Middle frontal gyrus (tissue), 1 donor: ENCODE results near the gene HDGF.
A peak's percentile ranks its signal among the peaks of the same experiment; 100 is the strongest.

ENCODE experiments used
- DNase-seq: peaks from one replicate; pipeline ENCODE4 v3.0.0-alpha.2; 2015; ENCODE audit warnings: low spot score; ENCODE audit errors: extremely low spot score

The HDGF gene

DNA sequence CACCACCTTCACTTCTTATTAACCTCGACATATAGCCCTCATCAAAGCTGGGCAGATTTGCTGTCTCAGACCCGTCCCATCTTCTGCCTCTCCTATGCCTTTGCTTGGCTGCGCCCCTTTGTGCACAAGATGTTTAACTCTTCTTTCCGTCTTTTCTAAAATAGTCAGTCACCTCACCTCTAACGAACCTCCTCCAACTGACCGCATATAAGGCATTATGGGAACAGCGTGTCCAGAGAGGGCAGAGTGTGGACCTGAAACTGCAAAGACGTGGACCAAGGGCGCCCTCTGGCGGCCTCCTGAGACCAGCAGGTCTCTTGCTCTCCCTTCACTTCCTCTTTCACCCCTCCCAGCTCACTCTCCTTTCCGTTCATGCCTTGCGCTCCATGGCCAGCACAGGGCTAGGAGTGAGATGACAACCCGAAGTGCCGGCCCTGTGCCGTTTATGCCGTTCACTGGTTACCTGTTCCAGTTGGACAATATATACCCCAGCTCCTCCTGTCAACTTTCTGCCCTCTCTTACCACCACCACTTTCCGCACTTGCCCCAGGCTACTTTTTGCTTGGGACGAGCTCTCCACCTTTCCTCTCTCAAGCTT lies 25.7 kb downstream of the HDGF start:
- peak; percentile 74 for DNase-seq

DNA sequence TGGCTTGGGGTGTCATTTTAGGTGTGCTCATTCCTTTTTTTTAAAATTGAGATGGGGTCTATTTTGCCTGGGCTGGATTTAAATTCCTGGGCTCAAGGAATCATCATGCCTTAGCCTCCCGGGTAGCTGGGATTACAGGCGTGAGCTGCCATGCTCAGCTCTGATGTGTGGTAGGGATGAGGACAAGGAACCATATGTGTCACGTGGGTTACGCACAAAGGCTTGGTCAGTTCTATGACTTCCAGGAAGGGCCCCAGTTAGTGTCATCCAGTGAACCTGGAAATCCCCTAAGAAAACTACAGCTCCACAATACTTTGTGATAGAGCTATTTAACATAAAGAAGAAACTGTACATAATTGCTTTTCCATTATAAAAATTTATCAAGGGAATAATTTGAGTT lies 29.9 kb downstream of the HDGF start:
- DNase-seq = no peak

DNA sequence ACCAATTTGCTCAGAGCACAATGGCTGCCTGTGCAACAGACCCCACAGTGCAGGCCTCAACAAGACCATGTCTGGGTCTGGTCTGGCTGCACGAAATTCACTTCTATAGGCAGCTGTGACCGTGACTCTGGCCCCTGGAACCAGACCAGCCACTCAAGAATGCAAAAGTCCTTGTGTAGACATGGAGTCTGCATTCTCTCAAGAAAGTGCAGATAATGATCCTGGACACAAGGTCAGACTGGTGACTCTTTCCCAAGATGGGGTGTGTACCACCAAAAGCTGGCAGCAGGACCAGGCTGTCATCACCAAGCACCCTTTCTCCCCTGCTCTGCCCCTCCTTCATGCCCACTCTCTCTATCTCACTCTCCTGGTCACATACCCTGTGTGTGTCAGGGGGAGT lies 30.3 kb downstream of the HDGF start:
- DNase-seq = no peak

DNA sequence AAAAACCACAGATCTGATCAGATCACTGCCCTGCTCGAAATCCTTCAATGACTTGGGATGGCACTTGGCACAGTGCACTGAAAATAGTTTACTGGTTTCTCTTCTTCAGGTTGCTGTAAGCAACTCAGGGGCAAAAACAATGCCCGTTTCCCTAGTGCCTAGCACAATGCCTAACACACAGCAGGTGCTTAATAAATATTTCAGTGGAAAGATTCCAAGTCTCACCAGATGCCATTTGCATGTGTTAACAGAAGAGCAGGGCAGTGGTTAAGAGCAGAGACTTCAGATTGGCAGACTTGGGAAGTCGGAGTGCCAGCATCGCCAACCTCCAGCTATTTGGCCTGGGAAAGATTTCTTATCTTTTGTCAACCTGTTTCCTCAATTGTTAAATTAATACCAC lies 34.1 kb downstream of the HDGF start:
- DNase-seq = no peak

DNA sequence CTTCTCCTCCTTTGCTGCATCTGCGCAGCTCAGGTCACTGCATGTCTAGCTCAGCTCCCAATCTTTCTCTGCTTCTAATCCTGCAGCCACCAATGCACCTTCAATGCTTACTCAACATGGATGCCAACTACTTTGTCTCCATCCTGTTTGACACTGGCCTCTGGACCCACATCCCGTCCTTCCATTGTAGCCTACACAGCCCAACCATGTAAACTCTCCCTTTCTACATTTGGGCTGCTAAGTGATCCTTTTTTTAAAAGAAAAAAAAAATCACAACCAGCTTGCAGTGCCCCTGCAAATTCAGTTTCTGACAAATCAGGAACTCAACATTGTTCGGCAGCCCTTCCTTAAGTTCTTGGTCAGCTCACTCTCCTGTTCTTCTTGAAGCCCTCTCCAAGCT lies 36.6 kb downstream of the HDGF start:
- no peak for DNase-seq

DNA sequence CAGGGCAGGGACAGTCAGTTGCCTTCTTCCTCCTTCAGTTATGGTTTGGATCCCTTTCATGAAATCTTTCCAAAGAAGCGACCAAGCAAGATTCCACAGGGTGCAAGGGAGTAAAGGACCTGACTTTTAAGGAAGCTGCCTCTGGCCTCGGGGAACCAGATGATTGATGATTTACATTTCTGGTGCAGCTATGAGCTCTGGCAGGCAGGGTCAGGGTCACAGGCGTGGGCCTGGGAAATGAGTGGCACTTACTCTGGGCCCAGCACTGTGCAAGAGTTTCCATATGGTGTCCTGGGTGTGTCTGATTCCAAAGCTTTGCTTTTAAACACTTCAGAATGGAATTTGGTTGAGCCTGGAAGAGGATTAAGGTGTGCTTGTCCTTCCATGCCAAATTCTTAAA lies 38.8 kb downstream of the HDGF start:
- DNase-seq = no peak

DNA sequence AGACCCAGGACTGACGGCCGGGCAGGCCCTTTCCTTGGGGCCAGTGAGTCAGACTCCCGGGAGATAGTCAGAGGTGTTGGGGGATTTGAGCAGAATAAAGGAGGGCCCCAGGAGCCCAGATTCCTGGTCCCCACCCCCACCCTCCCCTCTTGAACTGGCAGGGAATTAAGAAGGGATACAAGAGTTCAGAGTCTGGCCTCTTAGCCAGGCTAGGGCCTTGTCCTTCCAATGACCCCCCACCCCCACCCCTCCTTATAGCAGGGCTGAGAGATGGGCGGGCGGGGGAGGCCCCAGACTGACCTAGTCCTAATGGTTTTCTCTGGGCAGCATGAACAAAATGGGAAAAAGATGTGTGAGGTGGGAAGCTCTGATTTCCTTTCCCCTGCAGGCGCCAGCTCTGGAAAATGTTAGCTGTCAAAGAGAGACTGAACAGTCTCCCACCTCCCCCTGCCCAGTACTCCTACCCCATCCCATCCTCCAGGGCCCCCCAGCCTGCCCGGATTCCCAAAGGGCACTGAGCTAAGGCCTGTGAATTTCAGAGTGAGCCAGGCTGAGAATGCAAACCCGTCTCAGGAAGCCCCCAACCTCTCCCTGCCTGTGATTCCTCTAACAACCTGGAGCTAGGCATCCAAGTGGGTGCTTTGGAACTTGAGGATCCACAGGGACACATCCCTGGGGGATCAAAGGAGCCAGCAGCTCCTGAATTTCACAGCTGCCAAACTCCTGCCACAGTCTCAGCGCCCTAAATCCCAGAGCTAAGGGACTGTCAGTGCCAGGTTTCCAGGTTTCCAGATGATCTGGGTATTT lies 40.3 kb downstream of the HDGF start:
- no peak for DNase-seq

DNA sequence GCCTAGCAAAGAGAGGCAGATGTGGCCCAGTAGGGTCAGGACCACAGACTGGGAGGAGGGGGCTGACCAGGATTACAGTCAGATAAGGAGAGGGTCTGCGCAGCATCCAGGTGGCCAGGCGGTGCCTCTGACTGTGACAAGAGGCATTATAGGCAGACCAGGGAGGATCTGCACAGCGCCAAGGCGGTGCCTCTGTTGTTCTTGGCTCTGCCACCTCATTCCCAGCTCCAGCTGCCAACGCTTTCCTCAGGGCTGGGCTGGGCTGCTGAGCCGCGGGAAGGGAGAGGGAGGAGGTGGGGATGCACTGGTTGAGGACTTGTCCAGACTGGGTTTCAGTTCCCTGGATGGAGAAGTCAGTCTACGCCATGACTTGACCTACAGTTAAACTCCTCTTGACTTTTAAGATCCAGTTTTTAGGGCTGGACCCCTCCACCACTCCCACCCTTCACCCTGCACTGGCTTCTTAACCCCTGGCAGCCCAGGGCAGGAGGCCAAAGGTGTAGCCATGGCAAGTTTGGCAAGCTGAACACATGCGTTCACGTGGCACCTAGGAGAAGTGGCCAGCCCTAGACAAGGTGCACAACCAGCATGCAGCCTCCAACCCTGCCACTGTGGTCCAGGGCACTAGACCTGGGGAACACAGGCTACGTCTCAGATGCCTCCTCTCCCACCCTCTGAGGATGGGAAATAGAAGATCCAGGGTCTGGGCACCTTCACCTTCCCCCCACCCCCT lies 41.6 kb downstream of the HDGF start:
- peak; percentile 59 for DNase-seq

DNA sequence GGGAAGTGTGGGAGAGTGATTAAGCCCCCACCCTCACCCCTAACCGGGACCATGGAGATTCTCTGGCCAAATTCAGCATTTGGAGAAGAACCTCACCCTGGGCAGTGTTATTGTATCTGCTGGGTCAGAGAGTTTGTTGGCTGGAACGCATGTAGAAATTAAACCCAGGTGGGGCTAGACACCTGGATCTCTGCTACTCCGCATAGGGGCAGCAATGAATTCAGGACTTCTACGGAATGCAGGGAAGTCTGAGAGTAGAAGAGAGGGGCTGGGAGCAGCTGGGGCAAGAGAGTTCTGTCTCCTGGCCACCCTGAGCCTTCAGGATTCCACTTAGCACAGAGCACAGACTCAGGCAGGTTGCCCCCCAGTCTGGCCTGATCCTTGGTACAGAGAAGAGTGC lies 42.4 kb downstream of the HDGF start:
- no peak for DNase-seq

DNA sequence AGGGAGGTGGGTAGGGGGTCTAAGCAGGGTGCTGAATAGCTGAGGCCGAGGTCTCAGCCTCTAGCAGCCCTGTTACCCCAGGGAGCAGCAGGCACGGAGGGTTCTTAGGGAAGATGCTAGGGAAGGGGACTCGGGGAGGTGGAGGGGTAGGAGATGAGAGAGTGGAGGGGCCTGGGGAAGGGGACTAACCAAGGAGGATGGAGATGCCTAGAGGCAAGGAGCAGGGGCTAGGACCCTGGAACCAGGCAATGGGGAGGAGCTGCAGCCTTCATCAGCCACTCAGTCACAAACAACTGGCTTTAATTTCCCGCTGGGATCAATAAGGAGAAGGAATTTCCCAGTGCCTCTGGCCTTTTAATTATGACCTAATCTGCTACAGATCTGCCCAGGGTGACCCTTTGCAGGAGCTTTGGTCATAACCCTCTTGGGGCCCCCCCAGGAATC lies 43.2 kb downstream of the HDGF start:
- DNase-seq = no peak

DNA sequence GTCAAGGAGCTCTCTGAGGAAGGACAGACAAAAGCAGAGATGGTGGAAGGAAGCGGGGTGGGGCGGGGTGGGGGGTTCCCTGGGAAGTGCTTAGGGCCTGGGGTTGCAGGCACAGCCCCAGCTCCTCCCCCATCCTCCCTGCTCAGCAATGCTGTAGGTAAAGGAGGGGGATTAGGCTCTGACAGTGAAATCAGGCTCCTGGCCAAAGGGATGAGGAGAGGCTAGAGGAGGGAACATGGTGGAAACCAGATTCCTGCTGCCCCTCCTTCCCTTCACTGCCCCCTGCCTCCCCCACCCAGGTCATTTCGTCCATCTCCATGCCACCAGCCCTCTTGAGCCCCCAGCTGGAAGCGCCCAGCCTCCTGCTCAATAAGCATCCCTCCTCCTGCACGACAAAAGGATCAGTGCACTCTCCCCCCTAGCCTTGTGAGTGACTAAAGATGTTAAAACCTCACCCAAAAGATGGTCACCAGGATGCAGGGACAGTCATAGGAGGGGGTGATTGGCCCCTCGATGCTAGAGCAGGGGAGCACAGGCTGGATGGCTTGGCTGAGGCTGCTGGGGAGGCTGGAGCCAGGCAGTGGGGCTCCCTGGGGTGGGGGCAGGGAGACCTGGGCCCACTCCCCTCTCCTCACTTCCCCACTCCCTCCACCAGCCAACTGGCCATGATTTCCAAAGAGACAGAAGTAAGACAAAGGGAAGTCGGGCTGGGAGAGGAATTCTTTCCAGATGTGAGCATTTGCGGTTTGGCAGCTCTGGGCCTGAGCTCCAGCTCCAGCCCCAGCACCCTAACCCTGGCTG lies 43.9 kb downstream of the HDGF start:
- no peak for DNase-seq

DNA sequence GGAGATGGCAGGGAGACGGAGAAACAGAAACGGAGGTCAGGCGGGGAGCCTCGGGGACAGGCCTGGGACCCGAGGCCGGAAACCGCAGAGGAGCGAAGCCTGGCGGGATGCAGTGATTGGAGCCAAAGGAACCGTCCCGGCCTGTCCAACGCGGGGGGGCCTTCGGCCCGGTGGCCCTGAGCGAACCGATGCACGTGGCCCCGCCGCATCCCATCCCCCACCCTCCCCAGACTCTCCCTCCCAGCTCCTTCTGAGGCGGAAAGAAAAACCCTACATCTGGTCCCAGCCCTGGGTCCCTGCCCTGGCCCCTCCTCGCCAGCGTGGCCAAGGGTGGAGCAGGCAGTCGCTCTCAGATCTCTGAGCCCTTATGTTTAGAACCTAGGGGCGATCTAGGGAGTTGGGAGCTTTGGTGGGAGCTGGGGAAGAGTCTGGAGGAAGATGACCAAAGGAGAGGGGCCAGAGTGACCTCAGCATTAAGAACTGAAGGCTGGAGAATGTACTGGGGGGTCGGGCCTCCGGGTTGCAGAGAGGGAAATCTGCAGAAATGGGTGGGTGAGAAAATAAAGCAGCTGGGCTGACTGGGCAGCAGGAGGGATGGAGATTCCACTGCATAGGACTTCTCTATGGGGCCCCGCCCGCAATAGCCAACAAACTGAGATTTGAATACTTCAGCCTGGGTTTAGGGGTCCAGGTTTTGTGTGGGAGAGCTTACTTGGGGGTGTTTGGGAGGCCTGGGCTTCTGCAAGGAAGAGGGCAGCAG lies 44.6 kb downstream of the HDGF start:
- DNase-seq = no peak

DNA sequence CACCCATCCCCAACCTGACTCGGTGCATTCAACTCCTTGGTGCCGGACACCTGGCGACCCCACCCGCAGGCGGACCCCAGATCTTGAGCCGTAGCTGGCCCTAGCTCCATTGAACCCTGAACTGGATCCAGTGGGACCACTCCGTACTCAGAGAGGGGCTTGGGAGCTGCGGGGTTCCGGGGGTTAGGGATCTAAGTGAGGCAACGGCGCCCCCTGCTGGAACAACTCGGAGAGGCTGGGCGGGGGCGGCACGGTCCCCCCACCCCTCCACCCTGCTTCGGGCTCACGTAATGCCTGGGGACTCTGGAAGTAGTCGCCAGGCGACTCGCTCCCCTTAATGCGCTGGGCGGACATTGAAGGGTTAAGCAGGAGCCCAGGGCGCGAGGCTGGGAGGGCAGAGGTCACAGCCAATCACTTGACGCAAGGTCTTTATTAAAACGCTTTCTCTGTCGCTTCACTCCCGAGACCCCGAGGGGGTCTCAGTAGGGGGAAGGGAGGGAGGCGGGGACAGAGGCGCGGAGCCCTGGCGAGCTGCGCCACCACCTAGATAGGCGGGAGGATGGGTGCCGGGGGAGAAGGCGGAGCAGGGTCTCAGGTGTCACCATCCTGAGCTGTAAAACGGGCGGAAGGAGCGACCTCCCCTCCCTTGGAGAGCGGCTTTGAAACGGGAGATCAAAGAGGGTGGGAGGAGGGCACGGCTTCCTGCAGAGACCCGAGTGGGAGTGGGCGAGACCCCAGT lies 45.4 kb downstream of the HDGF start:
- DNase-seq = no peak

DNA sequence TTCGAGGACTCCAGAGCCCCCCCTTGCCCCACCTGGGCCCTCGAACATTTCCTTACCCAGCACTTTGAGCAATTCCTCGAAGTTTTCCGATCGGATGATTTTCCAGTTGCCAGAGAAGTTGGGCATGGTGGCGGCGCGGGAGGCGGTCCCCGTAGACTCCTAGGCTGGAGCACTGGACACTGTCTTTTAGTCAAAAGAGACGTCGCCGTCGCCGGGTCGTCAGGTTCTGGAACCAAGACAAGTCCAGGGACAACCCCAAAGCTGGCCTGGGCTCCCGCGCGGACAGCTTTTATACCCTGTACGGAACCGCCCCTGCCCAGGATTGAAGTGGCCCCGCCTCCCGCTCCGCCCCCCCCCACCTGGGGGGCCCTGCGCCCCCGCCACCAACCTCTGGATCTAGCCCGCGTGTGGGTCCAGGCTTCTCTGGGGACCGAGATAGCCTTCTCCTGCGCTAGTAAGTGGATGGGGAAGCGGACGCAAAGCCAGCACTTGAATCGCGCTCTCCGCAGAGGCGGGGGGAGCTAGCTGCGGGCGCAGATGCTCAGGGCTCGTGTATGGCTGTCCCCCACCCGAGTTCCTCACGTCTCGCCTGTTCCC lies 46.1 kb downstream of the HDGF start, which contains the start of gene CRABP2:
TSS of gene CRABP2 (minus strand) at position 263 of the 597 bp plus-strand sequence. CDS start at position 126, 137 bp downstream.
- DNase-seq = no peak

DNA sequence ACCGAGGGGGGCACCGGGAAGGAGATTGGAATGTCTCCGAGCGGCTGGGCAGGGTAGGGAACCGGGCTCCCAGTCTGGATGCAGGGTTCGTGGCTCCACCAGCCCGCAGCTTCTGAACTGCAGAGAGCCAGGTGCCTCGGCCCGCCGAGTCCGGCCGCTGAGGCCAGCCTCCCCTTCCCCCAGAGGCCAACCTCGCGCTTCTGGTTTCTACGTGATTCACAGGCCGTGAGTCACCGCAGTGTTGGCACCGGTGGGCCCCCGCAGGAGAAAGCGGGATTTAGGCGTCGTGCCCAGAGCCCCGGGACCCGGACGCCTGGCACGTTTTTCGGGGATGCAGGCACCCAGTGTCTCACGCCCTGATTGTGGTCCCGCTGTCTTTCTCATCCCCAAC lies 46.5 kb downstream of the HDGF start:
- DNase-seq = no peak

DNA sequence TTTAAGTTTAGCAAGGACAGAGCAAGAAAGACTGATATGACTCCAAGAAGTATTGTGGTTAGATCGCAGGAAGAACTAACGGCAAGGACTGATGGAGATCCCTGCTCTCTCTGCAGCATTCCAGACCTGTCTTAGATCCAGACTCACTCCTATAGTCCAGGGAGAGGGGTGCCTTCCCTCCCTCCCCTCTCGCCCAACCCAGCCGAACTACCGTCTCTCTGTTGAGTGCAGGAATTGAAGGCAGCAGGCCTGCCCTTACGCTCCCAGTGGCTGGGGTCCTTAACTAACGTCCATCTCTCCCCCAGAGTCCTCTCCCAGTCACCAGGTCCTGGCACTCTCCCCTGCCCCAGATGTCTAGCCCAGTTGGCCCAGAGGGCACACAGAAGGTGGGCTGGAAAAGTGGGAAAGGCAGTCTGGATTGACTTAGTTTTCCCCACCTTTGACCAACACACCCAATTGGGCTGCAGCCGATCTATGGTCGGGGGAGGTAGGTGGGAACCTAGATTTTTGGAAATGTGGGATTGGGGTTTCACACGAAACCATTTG lies 47.2 kb downstream of the HDGF start:
- no peak for DNase-seq

DNA sequence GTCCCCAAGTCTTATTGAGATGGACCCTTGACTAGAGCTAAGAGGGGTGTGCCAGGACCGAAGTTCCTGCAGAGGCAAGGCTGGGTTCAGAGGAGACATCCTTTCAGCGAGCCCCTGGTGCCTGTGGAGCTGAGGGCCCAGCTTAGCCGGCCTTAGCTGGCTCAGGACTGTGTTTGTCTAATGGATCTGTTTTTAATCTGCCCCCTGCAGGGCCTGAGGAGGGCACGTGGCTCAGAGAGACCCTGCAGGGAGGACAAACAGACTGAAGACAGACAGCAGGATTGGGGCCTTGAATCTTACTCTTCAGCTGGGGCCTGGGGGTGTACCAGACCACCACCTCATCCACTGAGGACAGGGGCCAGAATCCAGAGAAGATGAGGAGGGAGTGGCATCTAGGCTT lies 47.7 kb downstream of the HDGF start:
- no peak for DNase-seq

DNA sequence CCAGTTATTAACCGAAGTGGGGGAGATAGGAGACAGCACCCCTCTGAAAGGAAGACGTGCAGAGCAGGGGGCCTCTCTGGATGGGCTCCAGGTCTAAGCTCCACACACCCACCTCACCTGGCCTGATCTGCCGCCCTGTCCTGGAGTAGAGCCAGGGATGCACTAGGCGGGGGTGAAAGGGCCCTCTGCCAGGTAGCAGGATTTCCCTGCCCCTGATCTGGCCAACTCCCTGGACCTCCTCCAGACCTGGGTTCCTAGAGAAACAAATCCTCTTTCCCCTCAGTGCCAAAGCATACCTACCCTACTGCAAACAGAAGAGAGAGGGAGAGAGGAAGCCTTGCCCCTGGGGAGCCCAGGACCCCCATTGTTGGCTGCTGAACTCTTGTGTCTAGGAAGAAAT lies 48.1 kb downstream of the HDGF start:
- no peak for DNase-seq

DNA sequence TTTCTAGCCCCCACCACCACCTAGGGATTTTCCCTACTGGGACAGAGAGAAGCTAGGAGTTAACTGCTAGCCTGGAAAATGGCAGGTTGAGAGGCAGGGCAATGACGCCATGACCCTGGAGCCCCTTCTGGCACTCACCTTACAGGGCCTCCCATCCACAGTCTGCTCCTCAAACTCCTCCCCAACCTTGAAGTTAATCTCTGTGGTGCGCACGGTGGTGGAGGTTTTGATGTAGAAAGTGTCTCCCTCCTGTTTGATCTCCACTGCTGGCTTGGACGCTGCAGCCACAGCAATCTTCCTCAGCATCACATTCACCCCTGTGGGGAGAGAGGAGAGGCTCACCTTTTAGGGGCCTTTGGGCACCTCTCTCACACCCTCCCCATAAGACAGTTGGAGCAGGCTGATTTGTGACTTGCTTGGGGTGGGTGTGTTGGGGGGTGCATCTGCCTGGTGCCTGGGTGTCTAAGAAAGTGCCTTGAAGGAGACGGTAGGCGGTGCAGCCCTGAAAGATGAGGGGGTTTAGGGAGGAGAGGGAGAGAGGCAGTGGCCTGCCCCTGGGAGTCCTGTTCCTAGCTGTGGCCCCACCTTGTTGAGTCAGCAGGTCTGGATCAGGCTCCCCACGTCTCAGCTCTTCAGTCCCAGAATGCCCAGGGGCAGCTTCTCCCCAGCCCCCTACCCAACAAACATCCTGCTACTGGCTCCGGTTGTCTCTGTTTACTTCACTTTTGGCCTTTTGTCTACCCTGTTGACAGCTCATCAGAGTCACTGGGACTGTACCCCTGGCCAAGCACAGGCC lies 50.5 kb downstream of the HDGF start:
- no peak for DNase-seq
